ENCODE results near the gene SLC5A6.

- TF ChIP-seq CTCF (IDR thresholded peaks at IDR 0.05) (no peak), EZH2 (IDR thresholded peaks at IDR 0.05; ENCODE audit: borderline replicate concordance, insufficient read depth, low read depth, low read length, poor library complexity, severe bottlenecking) (no peak)
Observed at GRCh38 chr2:27211943-27212625, at the start of gene SLC5A6, which contains the start of gene ATRAID.

Data from B cell (primary cell).